ENCODE data around the gene COPG1. TPM values are rescaled to one million over a fixed set of nuclear protein-coding genes. Genes with fewer than 3 reads are reported as not detected.
A peak's percentile ranks its signal among the peaks of the same experiment; 100 is the strongest.

Gene COPG1
- total RNA-seq, 2 experiments from 2014 or later, result 131 to 138 TPM

- DNase-seq (no peak), ATAC-seq (ENCODE audit: low read depth) (no peak)
- Mint-ChIP-seq H3K9me3 (no peaks in the 10 kb centered on the region), H3K27me3 (no peaks in the 10 kb centered on the region), H3K4me1 (peaks cover 6% of the 10 kb centered on the region), H3K36me3 (peaks cover 36% of the 10 kb centered on the region), H3K27ac (no peak overlapping the region), H3K4me3 (no peak overlapping the region)
- POLR2A ChIA-PET, result interaction anchor here (1.0 kb wide), 1 partner anchor 10 kb away, joined by 7 read pairs; no protein-coding TSS in a partner anchor
Measured at GRCh38 chr3:129271674-129272073, 22.3 kb downstream of the COPG1 start.

- no peak for ATAC-seq (ENCODE audit: low read depth)
- Mint-ChIP-seq H3K4me3 (no peak overlapping the region), H3K27me3 (no peaks in the 10 kb centered on the region), H3K4me1 (peaks cover 23% of the 10 kb centered on the region), H3K36me3 (peaks cover 29% of the 10 kb centered on the region), H3K9me3 (no peaks in the 10 kb centered on the region), H3K27ac (no peak overlapping the region)
- POLR2A ChIA-PET, result interaction anchor here (3.9 kb wide), 1 partner anchor 27 kb away, joined by 16 read pairs; the partner anchor contains the start of gene COPG1
- no peak for DNase-seq
Measured at GRCh38 chr3:129276385-129276784, 27.0 kb downstream of the COPG1 start.

GRCh38 chr3:129277829-129278271 is 28.4 kb downstream of the COPG1 start:
- DNase-seq (no peak), ATAC-seq (ENCODE audit: low read depth) (no peak)
- Mint-ChIP-seq H3K4me1 (peaks cover 37% of the 10 kb centered on the region), H3K27ac (peak overlapping the region; percentile 90), H3K27me3 (no peaks in the 10 kb centered on the region), H3K36me3 (peaks cover 29% of the 10 kb centered on the region), H3K4me3 (peak overlapping the region; percentile 91), H3K9me3 (no peaks in the 10 kb centered on the region)
- POLR2A ChIA-PET, result interaction anchor here (0.6 to 3.9 kb wide), 8 partner anchors 9 to 266 kb away, joined by 3 to 102 read pairs (median 6); partner anchors contain the start of genes COPG1 and RAB43

GRCh38 chr3:129278439-129278965 is 29.1 kb downstream of the COPG1 start, which contains the start of gene HMCES:
TSS of gene HMCES (plus strand) at chr3:129278870. CDS start at chr3:129279733, 863 bp downstream.
- peak; percentile 90 for ATAC-seq (ENCODE audit: low read depth)
- Mint-ChIP-seq H3K36me3 (peaks cover 31% of the 10 kb centered on the region), H3K27ac (peak within 1 kb of the TSS; percentile 97)

GRCh38 chr3:129278966-129279906 is 29.8 kb downstream of the COPG1 start:
- Mint-ChIP-seq H3K36me3 (peaks cover 28% of the 10 kb centered on the region), H3K4me1 (peaks cover 40% of the 10 kb centered on the region)

More at GRCh38 chr3:129278439-129278965, 29.1 kb downstream of the COPG1 start, which contains the start of gene HMCES:
- H3K4me3 Mint-ChIP-seq, result peak within 1 kb of the TSS; percentile 99
- POLR2A ChIA-PET, result interaction anchor here (0.6 to 3.9 kb wide), 12 partner anchors 9 to 262 kb away, joined by 3 to 102 read pairs (median 5); partner anchors contain the start of genes CNBP, COPG1 and RAB43
- peak; percentile 96 for DNase-seq
- H3K9me3 Mint-ChIP-seq, result no peaks in the 10 kb centered on the region
- H3K4me1 Mint-ChIP-seq, result peaks cover 40% of the 10 kb centered on the region
- H3K27me3 Mint-ChIP-seq, result no peaks in the 10 kb centered on the region

GRCh38 chr3:129280183-129280582 is 30.8 kb downstream of the COPG1 start:
- Mint-ChIP-seq H3K4me1 (peaks cover 40% of the 10 kb centered on the region), H3K4me3 (peak overlapping the region; percentile 99), H3K27me3 (no peaks in the 10 kb centered on the region), H3K27ac (no peak overlapping the region), H3K36me3 (peaks cover 31% of the 10 kb centered on the region), H3K9me3 (no peaks in the 10 kb centered on the region)
- ATAC-seq (ENCODE audit: low read depth), result no peak
- POLR2A ChIA-PET, result interaction anchor here (0.5 to 3.9 kb wide), 8 partner anchors 20 to 264 kb away, joined by 4 to 102 read pairs (median 5); partner anchors contain the start of genes COPG1 and RAB43
- no peak for DNase-seq

More at GRCh38 chr3:129278966-129279906, 29.8 kb downstream of the COPG1 start:
- DNase-seq (peak; percentile 70), ATAC-seq (ENCODE audit: low read depth) (peak; percentile 45)
- no peaks in the 10 kb centered on the region for H3K27me3 Mint-ChIP-seq
- H3K4me3 Mint-ChIP-seq, result peak overlapping the region; percentile 99
- no peaks in the 10 kb centered on the region for H3K9me3 Mint-ChIP-seq
- POLR2A ChIA-PET, result interaction anchor here (0.5 to 3.9 kb wide), 14 partner anchors 10 to 263 kb away, joined by 3 to 102 read pairs (median 4); partner anchors contain the start of genes CNBP, COPG1 and RAB43
- H3K27ac Mint-ChIP-seq, result peak overlapping the region; percentile 97

- ATAC-seq (ENCODE audit: low read depth), result no peak
- POLR2A ChIA-PET, result no interaction called here
- no peak for DNase-seq
- H3K36me3 Mint-ChIP-seq, result peaks cover 25% of the 10 kb centered on the region
- no peaks in the 10 kb centered on the region for H3K27me3 Mint-ChIP-seq
- no peaks in the 10 kb centered on the region for H3K9me3 Mint-ChIP-seq
- H3K27ac Mint-ChIP-seq, result peak overlapping the region; percentile 44
- H3K4me1 Mint-ChIP-seq, result peaks cover 37% of the 10 kb centered on the region
- H3K4me3 Mint-ChIP-seq, result peak overlapping the region; percentile 40
Measured at GRCh38 chr3:129281726-129282125, 32.3 kb downstream of the COPG1 start.

GRCh38 chr3:129282727-129283327 is 33.4 kb downstream of the COPG1 start:
- POLR2A ChIA-PET, result interaction anchor here (1.0 to 2.1 kb wide), 3 partner anchors 31 to 157 kb away, joined by 3 to 22 read pairs (median 3); partner anchors contain the start of genes IFT122 and MBD4
- Mint-ChIP-seq H3K4me3 (peak overlapping the region; percentile 51), H3K27ac (peak overlapping the region; percentile 78), H3K4me1 (peaks cover 30% of the 10 kb centered on the region), H3K9me3 (no peaks in the 10 kb centered on the region), H3K36me3 (peaks cover 19% of the 10 kb centered on the region), H3K27me3 (no peaks in the 10 kb centered on the region)
- DNase-seq, result no peak
- peak; percentile 3 for ATAC-seq (ENCODE audit: low read depth)

GRCh38 chr3:129286081-129286480 is 36.7 kb downstream of the COPG1 start:
- Mint-ChIP-seq H3K4me1 (peaks cover 20% of the 10 kb centered on the region), H3K27me3 (no peaks in the 10 kb centered on the region), H3K9me3 (no peaks in the 10 kb centered on the region), H3K27ac (no peak overlapping the region), H3K4me3 (no peak overlapping the region), H3K36me3 (peaks cover 21% of the 10 kb centered on the region)
- ATAC-seq (ENCODE audit: low read depth) (no peak), DNase-seq (no peak)
- POLR2A ChIA-PET, result no interaction called here

- peaks cover 3% of the 10 kb centered on the region for H3K4me1 Mint-ChIP-seq
- no peak overlapping the region for H3K4me3 Mint-ChIP-seq
- DNase-seq (no peak), ATAC-seq (ENCODE audit: low read depth) (no peak)
- POLR2A ChIA-PET, result no interaction called here
- peaks cover 24% of the 10 kb centered on the region for H3K36me3 Mint-ChIP-seq
- no peak overlapping the region for H3K27ac Mint-ChIP-seq
- no peaks in the 10 kb centered on the region for H3K27me3 Mint-ChIP-seq
- H3K9me3 Mint-ChIP-seq, result no peaks in the 10 kb centered on the region
Measured at GRCh38 chr3:129288446-129288845, 39.0 kb downstream of the COPG1 start.

- ATAC-seq (ENCODE audit: low read depth) (no peak), DNase-seq (no peak)
- Mint-ChIP-seq H3K4me3 (no peak overlapping the region), H3K36me3 (peaks cover 24% of the 10 kb centered on the region), H3K9me3 (no peaks in the 10 kb centered on the region), H3K4me1 (peaks cover 5% of the 10 kb centered on the region), H3K27ac (no peak overlapping the region), H3K27me3 (no peaks in the 10 kb centered on the region)
- POLR2A ChIA-PET, result interaction anchor here (1.0 kb wide), 1 partner anchor 10 kb away, joined by 4 read pairs; no protein-coding TSS in a partner anchor
Measured at GRCh38 chr3:129289201-129289921, 40.0 kb downstream of the COPG1 start.

GRCh38 chr3:129291236-129291886 is 42.0 kb downstream of the COPG1 start:
- Mint-ChIP-seq H3K9me3 (no peaks in the 10 kb centered on the region), H3K4me1 (peaks cover 3% of the 10 kb centered on the region), H3K27ac (no peak overlapping the region), H3K36me3 (peaks cover 29% of the 10 kb centered on the region), H3K27me3 (no peaks in the 10 kb centered on the region), H3K4me3 (no peak overlapping the region)
- POLR2A ChIA-PET, result interaction anchor here (0.9 kb wide), 2 partner anchors 25 kb away, joined by 3 read pairs; a partner anchor contains a TSS
- DNase-seq (no peak), ATAC-seq (ENCODE audit: low read depth) (no peak)

All from activated naive CD8-positive, alpha-beta T cell treated with anti-CD3 and anti-CD28 coated beads, Interleukin-2, amount 10 ng/mL, durations not matched to agents 7 days and 5 days (primary cell).